Right ventricle myocardium inferior (tissue), 1 donor: ENCODE data around the gene AGR3. TPM values are rescaled to one million over a fixed set of nuclear protein-coding genes. Genes with fewer than 3 reads are reported as not detected.

Experiments
- ATAC-seq: fragments of 200-7000 bp; cut with Tn5 transposase; one replicate; pipeline ENCODE4 v1.9.1; 2020; ENCODE audit warnings: mild to moderate bottlenecking, moderate library complexity
- DNase-seq: peaks from one replicate; pipeline ENCODE4 v3.0.0; 2021; ENCODE audit errors: missing footprints
- intact Hi-C: fragments of 100-400 bp; cut with DNase I; formaldehyde crosslinking; loops from one replicate; pipeline ENCODE4 v1.11.0; 2022
- long read RNA-seq: library from polyadenylated mRNA; unstranded; transcript quantifications from one replicate; pipeline ENCODE4 v2.0.0, GENCODE V29; 2021
- total RNA-seq: library from RNA; stranded (reverse); fragmentation: NEBNext Ultra II Directional; extraction: Animal tissue kit (Norgen Biotek cat#: 25700); gene quantifications from one replicate; pipeline ENCODE4 v1.2.1, GENCODE V29; 2021
- donor health status: DM: no; HTN: yes; CAD: no; lungs with severe emphysema.

AGR3 gene
- not detected for total RNA-seq
- long read RNA-seq, result 0 reads

DNA sequence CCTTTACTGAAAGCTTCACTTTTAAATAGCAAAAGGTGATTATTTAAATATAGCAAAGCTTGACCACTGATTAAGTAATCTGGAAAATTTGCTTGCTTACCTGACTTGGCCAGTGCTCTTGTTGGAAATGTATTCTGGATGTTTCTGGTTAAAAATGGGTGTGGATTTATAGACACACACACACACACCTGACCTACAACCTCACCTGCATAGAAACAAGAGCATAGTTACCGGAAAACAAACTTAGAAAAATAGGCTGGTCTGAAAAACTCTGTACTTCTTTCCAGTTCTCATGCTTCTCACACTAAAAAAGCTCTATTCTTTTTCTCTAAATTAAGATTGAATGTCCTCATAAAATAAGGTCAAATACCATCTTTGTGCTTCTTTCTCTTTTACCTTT is at the start of gene AGR3:
Gene AGR3 (minus strand): TSS at position 140 of the 400 bp plus-strand sequence. CDS start 3,365 bp downstream, outside the sequence.
- DNase-seq (no peak), ATAC-seq (no peak)
- intact Hi-C loops, result no loop called here

DNA sequence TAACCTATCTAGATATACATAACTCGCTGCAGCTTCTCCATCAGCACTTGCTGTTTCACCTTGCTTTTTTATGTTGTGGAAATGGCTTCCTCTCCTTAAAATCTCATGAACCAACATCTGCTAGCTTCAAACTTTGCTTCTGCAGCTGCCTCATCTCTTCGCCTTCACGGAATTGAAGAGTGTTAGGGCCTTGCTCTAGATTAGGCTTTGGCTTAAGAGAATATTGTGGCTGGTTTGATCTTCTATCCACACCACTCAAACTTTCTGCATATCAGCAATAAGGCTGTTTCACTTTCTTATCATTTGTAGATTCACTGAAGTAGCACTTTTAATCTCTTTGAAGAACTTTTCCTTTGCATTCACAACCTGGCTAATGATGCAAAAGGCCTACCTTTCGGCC is 49.2 kb upstream of the AGR3 start:
- DNase-seq (no peak), ATAC-seq (no peak)
- intact Hi-C loops, result no loop called here

DNA sequence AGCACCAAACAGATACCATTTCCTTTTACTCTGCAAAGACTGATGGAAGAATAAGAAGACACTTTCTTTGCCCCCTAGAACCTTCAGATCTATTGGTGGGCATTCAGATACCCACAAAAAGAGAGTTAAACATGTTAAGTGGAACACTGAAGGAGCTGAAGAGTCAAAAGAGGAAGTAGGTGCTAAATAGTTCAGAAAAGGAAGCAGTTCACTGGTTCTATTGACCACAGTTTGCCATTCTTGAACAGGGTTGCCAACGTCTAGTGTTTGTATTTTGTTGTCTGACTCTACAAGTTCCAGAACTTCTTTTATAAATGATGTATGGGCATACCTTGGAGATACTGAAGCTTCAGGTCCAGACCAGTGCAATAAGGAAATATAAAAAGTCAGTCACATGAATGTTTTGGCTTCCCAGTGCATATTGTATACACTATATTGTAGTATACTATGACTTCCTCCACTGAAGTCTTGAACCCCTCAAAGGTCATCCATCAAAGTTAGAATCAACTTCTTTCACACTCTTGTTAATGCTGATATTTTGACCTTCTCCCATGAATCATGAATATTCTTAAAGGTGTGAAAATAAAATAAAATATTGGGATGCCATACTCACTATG is 47.5 kb upstream of the AGR3 start:
- no peak for DNase-seq
- ATAC-seq, result no peak
- intact Hi-C loops, result no loop called here

DNA sequence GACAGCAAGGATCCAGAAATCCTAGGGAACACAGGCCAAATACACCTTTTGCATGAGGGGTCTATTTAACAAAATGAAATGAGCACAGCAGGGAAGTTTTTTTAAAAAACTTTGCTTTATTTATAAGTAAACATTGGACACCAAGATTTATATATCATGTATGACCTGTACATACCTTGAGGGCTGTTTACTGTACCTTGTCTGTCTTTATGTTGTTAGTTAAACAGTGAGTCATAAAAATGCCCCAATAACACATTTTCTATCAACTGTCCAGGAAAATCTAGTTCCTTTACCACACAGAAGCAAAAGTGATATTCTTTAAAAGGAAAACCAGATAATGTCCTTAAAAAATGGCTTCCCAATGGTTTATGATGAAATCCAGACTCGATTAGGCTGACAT is 45.1 kb upstream of the AGR3 start:
- ATAC-seq (no peak), DNase-seq (no peak)
- intact Hi-C loops, result no loop called here

DNA sequence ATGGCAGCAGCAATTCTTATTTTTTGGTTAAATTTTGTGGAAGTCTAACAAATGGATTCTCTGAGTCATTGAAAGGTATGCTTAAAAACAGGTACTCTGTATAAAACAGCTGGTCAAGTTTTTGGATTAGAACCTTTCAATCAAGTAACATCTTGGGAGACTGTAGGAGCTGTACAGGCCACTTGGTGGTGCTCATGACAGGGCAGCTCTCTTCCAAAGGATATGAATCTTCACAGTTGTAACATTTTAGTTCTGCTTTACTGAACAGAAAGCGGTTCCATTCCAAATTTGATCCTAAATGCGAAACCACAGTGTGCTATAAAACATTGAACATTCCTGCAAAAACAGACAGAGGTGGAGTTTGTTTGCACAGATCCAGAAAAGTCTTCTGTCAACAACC is 44.5 kb upstream of the AGR3 start:
- intact Hi-C loops, result no loop called here
- ATAC-seq (peak; percentile 81), DNase-seq (no peak)

DNA sequence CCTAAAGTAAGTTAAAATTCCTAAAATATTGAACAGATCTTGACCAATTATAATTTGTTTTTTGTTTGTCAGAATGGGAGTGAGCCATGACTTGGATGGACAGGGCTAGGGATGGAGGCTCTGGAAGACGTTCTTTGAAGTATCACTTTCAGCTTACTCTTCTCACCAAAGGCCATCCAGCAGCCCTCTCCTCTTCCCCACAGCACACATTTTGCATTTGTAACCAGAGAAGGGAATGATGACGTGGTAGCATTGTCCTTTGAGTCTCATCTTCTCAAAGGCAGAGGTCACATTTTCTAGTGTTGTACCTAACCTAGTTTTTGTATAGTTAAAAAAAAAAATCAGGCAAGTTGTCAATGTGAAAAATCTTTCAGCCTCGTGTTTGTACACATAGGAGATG is 43.8 kb upstream of the AGR3 start:
- DNase-seq, result no peak
- ATAC-seq, result no peak
- intact Hi-C loops, result no loop called here

DNA sequence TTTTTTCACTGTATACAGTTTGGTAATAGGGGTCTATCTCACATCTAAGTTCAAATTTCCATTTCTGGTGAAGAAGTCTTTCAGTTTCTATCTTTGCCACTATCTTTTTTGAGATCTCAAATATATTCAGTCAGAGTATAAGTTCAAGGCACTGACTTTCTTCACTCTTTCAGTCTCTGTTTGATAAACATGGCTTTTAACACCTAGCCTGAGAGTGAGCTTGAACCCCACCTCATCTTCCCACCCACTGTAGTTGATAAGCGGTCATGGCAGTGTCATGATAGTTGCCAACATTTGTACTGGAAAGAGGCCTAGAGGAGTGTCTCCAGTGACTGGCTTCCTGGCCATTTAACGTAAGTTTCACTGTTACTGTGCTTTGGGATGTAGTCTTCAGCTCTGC is 41.2 kb upstream of the AGR3 start:
- intact Hi-C loops, result no loop called here

DNA sequence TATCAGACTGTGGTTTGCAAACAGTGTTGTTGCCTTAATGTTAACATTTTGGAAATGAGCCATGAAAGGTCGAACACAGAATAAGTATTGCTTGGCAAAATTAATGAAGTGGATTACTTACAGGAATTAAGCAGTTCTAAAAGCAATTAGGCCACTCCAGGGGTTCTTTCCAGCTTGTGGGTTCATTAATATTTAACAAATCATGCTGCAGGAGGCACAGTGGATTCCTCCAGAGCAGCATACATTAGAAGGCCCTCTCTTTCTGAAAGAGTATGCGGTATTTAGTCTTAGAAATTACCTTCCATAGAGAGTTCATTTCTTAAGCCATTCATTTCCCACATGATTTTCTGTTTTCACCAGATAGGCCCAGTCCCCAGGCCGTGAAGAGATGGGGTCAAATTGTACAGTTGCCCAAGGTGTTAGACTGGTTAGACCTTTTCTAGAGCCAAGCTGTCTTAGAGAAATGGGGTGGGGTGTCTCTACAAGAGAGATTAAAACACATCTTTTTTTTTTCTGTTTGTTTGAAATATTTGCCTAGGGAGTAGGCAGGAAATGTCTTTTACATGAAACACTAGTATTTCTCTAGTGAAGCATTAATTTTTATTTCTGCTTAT is 40.0 kb upstream of the AGR3 start:
- intact Hi-C loops, result no loop called here
- no peak for DNase-seq
- no peak for ATAC-seq

More for the DNA sequence above, 41.2 kb upstream of the AGR3 start:
- no peak for DNase-seq
- no peak for ATAC-seq

DNA sequence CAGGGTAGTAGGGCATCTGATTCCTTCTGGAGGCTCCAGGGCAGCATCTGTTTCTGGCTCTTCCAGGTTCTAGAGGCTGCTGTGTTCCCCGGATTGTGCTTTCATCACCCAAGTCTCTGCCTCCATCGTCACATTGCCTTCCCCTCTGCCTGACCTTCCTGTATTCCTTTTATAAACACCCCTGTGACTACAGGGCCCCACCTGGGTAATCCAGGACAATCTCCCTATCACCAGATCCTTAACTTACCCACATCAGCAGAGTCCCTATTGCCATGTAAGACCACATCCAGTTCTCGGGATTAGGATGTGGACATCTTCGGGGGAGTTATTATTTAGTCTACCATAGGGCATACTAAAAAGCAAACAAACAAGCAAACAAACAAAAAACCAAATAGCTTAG is 39.4 kb upstream of the AGR3 start:
- intact Hi-C loops, result no loop called here
- DNase-seq, result no peak
- ATAC-seq, result no peak

DNA sequence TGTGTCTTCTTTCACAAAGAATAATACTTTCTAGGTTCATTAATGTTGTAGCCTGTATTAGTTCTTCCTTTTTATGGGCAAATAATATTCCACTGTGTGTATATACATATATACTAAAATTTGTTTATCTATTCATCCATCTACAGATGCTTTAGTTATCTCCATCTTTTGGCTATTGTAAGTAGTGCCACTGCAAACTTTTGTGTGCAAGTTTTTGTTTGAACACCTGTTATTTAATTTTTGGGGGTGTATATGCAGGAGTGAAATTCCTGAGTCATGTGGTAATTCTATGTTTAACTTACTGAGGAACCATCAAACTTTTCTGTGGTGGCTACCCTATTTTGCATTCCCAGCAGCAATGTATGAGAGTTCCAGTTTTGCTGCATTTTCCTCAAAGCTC is 37.7 kb upstream of the AGR3 start:
- intact Hi-C loops, result loop anchor here (5.0 to 10.0 kb wide), 4 partner anchors 117 to 835 kb away; partner anchors contain the start of gene AGR2
- DNase-seq, result no peak
- no peak for ATAC-seq

DNA sequence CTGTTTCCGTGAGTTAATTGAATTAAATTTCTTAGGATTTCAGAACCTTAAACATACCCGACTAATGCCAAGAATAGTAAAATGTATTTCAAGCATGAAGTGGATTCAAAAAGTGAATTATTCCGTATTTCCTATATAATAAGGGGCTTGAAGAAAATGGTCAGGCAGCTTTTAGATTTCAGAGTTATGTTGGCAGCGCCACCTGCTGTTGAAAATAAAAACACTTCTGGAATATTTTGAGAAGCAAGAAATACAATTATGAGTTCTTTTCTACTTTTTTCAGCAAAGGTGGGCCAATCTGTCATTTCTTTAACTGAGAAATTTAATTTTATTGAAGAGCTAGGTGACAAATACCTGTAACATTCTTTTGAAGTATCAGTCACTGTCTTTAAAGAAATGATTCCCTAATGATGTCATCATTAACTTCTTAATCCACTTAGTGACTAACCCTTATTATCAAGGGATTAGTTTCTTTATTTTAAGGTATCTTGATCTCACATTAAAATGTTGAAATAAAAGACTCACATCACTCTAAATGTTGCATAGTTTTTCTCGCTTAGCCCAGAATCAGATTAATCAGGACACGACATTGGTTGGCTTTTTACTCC is 36.6 kb upstream of the AGR3 start:
- ATAC-seq (no peak), DNase-seq (no peak)
- intact Hi-C loops, result loop anchor here (5.0 to 10.0 kb wide), 4 partner anchors 116 to 834 kb away; partner anchors contain the start of gene AGR2

DNA sequence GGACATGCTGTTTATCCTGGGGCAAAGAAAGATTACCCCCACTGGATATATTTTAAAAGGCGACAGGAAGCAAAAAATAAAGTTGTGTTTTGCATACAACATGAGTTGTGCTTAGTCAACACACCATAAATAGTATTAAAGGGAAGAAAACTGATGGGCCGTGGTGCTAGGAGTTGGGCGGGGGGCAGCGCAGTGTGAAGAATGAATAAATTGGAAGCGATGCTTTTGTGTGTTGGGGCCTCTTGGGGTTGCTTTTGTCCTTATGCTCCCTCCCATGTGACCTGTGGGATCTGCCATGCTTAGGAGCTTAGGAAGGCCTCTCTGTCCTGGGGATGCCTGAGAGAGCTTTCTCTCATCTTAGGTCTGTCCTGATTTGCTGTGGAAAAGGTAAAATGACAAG is 35.0 kb upstream of the AGR3 start:
- DNase-seq, result peak; percentile 65

DNA sequence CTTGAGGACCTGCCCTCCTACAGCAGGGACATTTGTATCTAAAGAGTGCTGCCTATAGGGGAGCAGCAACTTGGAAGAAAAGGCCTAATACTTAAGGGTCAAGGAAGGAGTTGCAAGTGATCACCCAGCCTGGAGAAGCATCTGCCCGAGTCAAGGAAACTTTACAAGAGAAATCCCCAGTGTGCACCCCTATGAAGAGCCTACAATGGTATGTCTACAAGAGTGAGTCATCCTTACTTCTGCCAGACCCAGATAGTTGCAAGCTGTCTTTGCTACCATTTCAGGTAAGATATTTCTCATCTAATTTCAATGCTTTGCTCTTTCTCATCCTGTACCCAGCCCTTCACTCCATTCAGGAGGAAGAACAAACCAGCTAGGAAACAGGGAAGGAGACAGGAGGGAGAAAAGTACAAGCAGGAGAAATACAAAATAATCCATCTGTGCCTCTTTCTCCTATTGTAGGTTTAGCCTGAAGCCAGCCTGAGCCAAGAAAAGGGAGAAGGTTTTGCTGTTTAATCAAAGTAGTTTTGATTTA is 34.4 kb upstream of the AGR3 start:
- ATAC-seq, result no peak

More for the DNA sequence above, 35.0 kb upstream of the AGR3 start:
- intact Hi-C loops, result loop anchor here (5.0 to 10.0 kb wide), 4 partner anchors 114 to 832 kb away; partner anchors contain the start of gene AGR2
- no peak for ATAC-seq

DNA sequence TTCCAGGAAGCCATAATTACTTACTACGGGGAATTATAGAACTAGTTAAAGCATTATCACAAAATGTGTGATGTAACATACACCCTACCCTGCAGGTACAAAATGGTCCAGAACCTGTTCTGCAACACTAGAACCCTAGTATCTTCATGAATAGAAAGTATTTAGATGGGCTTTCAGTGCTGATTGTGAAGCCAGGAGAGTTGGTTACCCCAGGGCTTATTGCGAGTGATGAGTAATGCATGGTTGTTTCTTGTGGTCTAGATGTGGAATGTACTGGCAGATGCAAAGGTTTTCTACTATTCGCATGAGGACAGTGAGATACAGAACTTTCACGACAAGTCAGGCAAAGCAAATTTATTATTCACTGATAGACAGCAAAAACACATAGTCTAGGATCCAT is 33.6 kb upstream of the AGR3 start:
- intact Hi-C loops, result loop anchor here (5.0 to 10.0 kb wide), 4 partner anchors 113 to 831 kb away; partner anchors contain the start of gene AGR2
- ATAC-seq, result no peak
- no peak for DNase-seq

More for the DNA sequence above, 34.4 kb upstream of the AGR3 start:
- no peak for DNase-seq
- intact Hi-C loops, result loop anchor here (5.0 to 10.0 kb wide), 4 partner anchors 114 to 831 kb away; partner anchors contain the start of gene AGR2

DNA sequence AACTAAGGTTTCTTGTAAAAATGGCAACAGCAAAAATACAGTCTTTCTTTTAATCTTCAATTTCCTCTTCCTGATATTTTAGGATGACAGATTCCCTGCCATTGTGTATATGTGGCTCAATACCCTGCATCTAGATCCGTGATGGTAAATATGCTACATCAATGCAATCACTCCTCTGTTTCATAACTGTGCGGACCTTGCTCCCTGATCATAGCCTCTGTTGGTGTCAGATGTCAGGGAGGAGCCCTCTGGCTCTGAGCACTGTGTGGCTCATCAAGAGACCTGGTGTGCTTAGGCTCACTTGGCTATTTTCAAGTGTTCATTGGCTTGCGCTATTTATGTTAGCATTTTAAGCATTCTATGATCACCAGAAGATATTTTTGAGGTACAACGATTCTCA is 33.0 kb upstream of the AGR3 start:
- ATAC-seq, result no peak
- intact Hi-C loops, result loop anchor here (5.0 to 10.0 kb wide), 4 partner anchors 112 to 830 kb away; partner anchors contain the start of gene AGR2

DNA sequence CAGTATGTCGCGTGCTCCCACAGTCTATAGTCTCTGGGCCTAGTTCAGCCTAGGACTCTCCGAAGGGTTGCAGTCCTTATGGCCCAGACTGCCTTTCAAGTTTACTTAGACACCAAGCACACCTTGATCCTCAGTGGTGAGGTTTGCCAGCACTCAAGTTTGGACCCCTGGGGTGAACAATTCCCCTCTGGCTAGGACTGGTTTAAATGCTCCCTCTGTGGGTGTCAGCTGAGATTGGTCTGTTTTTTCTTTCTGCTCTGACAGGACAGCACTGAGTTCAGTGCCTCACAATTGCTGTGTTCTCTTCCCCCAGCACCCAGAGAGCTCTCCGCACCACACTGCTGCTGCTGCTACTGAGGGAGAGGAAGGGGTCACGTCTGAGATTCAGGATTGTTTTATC is 31.9 kb upstream of the AGR3 start:
- ATAC-seq (no peak), DNase-seq (no peak)
- intact Hi-C loops, result loop anchor here (10.0 kb wide), 2 partner anchors 479 to 829 kb away; no protein-coding TSS in a partner anchor

More for the DNA sequence above, 33.0 kb upstream of the AGR3 start:
- DNase-seq, result no peak

DNA sequence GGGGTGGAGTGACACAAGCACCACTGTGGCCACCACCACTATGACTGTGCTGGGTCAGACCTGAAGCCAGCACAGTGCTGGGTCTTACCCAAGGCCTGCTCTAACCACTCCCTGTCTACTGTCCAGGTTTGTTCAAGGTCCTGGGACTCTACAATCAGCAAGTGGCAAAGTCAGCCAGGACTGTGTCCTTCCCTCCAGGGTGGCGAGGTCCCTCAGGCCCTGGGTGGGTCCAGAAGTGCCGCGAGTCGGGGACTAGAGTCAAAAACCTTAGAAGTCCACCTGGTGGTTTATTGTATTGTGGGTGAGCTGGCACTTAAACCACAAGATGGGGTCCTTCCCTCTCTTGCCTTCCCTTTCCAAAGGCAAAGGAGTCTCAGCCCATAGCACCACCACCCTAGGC is 30.8 kb upstream of the AGR3 start:
- no peak for ATAC-seq
- intact Hi-C loops, result loop anchor here (10.0 kb wide), 2 partner anchors 478 to 828 kb away; no protein-coding TSS in a partner anchor
- no peak for DNase-seq

DNA sequence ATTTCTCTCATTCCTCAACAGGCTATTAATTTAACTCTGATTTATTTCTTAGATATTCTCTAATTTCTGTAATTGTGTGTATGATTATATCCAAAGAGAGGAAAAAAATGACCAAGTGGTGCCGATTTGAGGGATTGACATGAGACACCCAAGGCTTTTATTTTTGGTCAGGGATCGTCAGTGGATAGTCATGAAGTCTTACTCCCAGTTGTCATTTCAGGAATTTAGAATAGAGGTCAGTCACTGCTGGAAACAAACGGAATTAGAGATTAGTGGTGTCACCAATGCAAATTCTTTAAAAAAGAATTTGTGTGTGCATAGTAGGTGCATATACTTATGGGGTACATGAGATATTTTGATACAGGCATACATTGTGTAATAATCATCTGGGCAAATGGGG is 26.8 kb upstream of the AGR3 start:
- intact Hi-C loops, result no loop called here
- ATAC-seq (no peak), DNase-seq (no peak)

DNA sequence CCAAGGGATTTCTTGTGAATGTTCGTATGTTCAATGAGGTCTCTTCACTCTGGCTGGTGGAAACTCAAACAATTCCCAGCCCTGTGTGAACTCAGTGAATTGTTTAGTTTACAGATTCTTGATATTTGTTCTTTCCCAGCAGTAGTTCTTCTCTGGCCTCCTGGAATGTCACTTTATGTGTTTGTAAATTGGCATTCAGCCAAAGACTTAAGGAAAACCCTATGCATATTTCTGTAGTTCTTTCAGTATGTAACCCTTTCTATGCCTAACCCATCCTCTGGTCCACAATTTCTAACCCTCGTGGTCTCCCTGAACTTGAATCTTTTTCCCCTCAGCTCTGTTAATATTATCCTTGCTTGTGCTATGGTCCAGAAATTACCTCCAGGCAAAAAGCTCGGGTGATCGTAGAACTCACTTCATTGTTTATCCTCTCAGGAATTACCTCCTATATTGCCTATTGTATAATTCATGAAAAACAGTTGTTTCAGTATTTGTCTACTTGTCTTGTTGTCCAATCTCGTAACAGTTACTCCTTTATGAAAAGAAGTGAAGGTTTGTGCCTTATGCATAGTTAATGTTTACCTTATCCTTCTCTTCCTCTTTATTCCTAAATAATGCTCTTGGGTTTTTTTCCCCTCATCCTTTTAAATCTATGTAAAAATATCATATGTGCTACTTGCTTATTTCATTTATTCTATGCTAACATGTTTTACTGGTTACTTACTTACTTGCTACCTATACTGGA is 23.7 kb upstream of the AGR3 start:
- intact Hi-C loops, result no loop called here
- DNase-seq, result no peak
- no peak for ATAC-seq
